ENCODE measurements around the gene HSF5.
"Not testable (repeated sequence)": the region's sequence is repeated elsewhere in the genome, so short reads cannot be mapped to it uniquely, and the experiment has no call there.

HSF5 gene

GRCh38 chr17:58412064-58412703 is 76.0 kb downstream of the HSF5 start:
- no peak for DNase-seq

- no peak for DNase-seq
Observed at GRCh38 chr17:58411408-58411894, 76.8 kb downstream of the HSF5 start.

- DNase-seq = no peak
Observed at GRCh38 chr17:58410714-58411407, 77.3 kb downstream of the HSF5 start.

GRCh38 chr17:58409432-58409831 is 78.8 kb downstream of the HSF5 start:
- DNase-seq = no peak

- DNase-seq = no peak
Observed at GRCh38 chr17:58403311-58403710, 84.9 kb downstream of the HSF5 start.

GRCh38 chr17:58402679-58403078 is 85.5 kb downstream of the HSF5 start:
- no peak for DNase-seq

- no peak for DNase-seq
Observed at GRCh38 chr17:58402047-58402446, 86.2 kb downstream of the HSF5 start.

GRCh38 chr17:58401287-58401686 is 86.9 kb downstream of the HSF5 start:
- DNase-seq = no peak

- no peak for DNase-seq
Observed at GRCh38 chr17:58400826-58401225, 87.4 kb downstream of the HSF5 start.

GRCh38 chr17:58399974-58400373 is 88.2 kb downstream of the HSF5 start:
- no peak for DNase-seq

GRCh38 chr17:58398574-58399266 is 89.5 kb downstream of the HSF5 start:
- no peak for DNase-seq

GRCh38 chr17:58397421-58397820 is 90.8 kb downstream of the HSF5 start:
- not testable (repeated sequence) for DNase-seq

GRCh38 chr17:58396173-58396572 is 92.0 kb downstream of the HSF5 start:
- DNase-seq = no peak

- DNase-seq = no peak
Observed at GRCh38 chr17:58394534-58395223, 93.5 kb downstream of the HSF5 start.

GRCh38 chr17:58391302-58391984 is 96.8 kb downstream of the HSF5 start:
- DNase-seq = no peak

- DNase-seq = no peak
Observed at GRCh38 chr17:58390884-58391283, 97.3 kb downstream of the HSF5 start.

- DNase-seq = no peak
Observed at GRCh38 chr17:58388302-58389190, 99.7 kb downstream of the HSF5 start.

- no peak for DNase-seq
Observed at GRCh38 chr17:58387834-58388233, 100.4 kb downstream of the HSF5 start.

- DNase-seq = no peak
Observed at GRCh38 chr17:58386708-58387107, 101.5 kb downstream of the HSF5 start.

- DNase-seq = no peak
Observed at GRCh38 chr17:58385359-58385899, 102.8 kb downstream of the HSF5 start.

GRCh38 chr17:58384897-58385296 is 103.3 kb downstream of the HSF5 start:
- no peak for DNase-seq
